Measurements from ENCODE around the gene UBR1. TPM values are rescaled to one million over a fixed set of nuclear protein-coding genes. Genes with fewer than 3 reads are reported as not detected.
A peak's percentile ranks its signal among the peaks of the same experiment; 100 is the strongest.
"Not testable (repeated sequence)": the region's sequence is repeated elsewhere in the genome, so short reads cannot be mapped to it uniquely, and the experiment has no call there.

The UBR1 gene
- total and polyA plus RNA-seq, 8 donors, result 24.3 to 31.5 (median 28.5) TPM

- peaks cover 0 to 88% of the 10 kb centered on the region in 2 donors for H3K36me3 ChIP-seq
- H3K4me3 ChIP-seq, result no peak overlapping the region
- no peaks in the 10 kb centered on the region for H3K9me3 ChIP-seq
- no peak overlapping the region for H3K27ac ChIP-seq
- ATAC-seq (no peak), DNase-seq (no peak)
- intact Hi-C loops (cut with DNase I), result no loop called here
- no peaks in the 10 kb centered on the region for H3K4me1 ChIP-seq
- H3K27me3 ChIP-seq, result no peaks in the 10 kb centered on the region
- TF ChIP-seq, protein P1, sequence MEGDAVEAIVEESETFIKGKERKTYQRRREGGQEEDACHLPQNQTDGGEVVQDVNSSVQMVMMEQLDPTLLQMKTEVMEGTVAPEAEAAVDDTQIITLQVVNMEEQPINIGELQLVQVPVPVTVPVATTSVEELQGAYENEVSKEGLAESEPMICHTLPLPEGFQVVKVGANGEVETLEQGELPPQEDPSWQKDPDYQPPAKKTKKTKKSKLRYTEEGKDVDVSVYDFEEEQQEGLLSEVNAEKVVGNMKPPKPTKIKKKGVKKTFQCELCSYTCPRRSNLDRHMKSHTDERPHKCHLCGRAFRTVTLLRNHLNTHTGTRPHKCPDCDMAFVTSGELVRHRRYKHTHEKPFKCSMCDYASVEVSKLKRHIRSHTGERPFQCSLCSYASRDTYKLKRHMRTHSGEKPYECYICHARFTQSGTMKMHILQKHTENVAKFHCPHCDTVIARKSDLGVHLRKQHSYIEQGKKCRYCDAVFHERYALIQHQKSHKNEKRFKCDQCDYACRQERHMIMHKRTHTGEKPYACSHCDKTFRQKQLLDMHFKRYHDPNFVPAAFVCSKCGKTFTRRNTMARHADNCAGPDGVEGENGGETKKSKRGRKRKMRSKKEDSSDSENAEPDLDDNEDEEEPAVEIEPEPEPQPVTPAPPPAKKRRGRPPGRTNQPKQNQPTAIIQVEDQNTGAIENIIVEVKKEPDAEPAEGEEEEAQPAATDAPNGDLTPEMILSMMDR (IDR thresholded peaks at IDR 0.05), result no peak
Observed at GRCh38 chr15:43006991-43007390, 98.8 kb downstream of the UBR1 start.

GRCh38 chr15:43004886-43005595, 100.8 kb downstream of the UBR1 start:
- H3K9me3 ChIP-seq; H3K27ac ChIP-seq; intact Hi-C loops (cut with DNase I); ATAC-seq; H3K27me3 ChIP-seq; H3K4me1 ChIP-seq; H3K4me3 ChIP-seq: not testable (repeated sequence)
- peak in 1 of 4 donors; percentile 57 for DNase-seq
- peaks cover 0 to 87% of the 10 kb centered on the region in 2 donors for H3K36me3 ChIP-seq

DNA sequence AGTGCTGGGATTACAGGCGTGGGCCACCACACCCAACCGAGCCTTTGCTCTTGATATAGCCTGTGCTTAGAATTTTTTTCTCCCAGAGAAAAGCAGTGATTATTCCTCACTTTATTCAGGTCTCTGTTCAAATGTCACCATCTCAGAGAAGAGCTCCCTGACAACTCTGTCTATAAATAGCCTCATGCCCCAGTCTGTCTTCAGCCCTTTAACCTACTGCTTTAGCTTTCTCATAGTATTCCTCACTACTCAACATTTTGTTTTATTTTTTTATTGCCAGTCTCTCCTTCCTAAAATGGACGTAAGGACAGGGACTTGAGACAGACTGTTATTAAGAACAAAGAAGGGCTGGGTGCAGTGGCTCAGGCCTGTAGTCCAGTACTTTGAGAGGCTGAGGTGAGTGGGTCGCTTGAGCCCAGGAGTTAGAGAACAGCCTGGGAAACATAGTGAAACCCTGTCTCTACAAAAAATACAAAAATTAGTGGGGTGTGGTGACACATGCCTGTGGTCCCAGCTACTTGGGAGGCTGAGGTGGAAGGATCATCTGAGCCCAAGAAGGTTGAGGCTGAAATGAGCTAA, 106.5 kb downstream of the UBR1 start:
- Histone ChIP-seq H3K27ac (no peak overlapping the region), H3K4me1 (no peaks in the 10 kb centered on the region), H3K27me3 (no peaks in the 10 kb centered on the region), H3K4me3 (no peak overlapping the region), H3K36me3 (peaks cover 2 to 80% of the 10 kb centered on the region in 2 donors), H3K9me3 (no peaks in the 10 kb centered on the region)
- ATAC-seq (no peak), DNase-seq (no peak)
- TF ChIP-seq, protein P1 (IDR thresholded peaks at IDR 0.05), result no peak
- intact Hi-C loops (cut with DNase I), result no loop called here

DNA sequence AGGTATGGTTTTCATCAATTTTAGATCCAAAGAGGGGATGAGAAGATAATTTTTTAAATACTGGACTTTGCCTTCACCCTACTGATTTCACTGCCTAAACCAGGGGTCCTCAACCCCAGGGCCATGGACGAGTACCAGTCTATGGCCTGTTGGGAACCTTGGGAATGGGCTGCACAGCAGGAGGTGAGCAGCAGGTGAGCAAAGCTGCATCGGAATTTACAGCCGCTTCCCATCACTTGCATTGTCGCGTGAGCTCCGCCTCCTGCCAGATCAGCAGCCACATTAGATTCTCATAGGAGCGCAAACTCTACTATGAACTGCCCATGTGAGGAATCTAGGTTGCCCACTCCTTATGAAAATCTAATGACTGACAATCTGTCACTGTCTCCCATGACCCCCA, 109.0 kb downstream of the UBR1 start:
- no peak overlapping the region for H3K27ac ChIP-seq
- H3K9me3 ChIP-seq, result no peaks in the 10 kb centered on the region
- H3K4me3 ChIP-seq, result no peak overlapping the region
- H3K36me3 ChIP-seq, result peaks cover 2 to 74% of the 10 kb centered on the region in 2 donors
- no peaks in the 10 kb centered on the region for H3K4me1 ChIP-seq
- DNase-seq (no peak), ATAC-seq (no peak)
- no peaks in the 10 kb centered on the region for H3K27me3 ChIP-seq
- intact Hi-C loops (cut with DNase I), result no loop called here
- TF ChIP-seq, protein P1 (IDR thresholded peaks at IDR 0.05), result no peak

DNA sequence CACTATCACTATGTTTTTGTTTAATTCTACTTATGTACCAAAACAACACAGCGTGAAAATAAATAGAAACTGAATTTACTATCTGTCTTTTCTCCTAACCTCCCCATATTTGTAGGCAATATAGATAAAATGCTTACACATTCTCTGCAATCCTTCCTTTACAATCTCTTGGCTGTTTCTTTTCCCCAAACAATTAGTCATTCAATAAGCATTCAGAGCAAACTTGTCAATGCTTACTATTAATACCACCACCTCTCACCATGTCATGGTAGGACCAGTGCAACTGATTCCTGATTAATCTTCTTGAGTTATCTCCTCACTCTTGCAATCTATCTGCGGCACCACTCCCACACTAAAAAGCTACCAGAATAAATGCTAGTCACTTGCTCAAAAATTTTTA, 111.3 kb downstream of the UBR1 start:
- ATAC-seq (no peak), DNase-seq (no peak)
- Histone ChIP-seq H3K36me3 (peaks cover 2 to 68% of the 10 kb centered on the region in 2 donors), H3K4me1 (no peaks in the 10 kb centered on the region), H3K27ac (no peak overlapping the region), H3K4me3 (no peak overlapping the region), H3K9me3 (no peaks in the 10 kb centered on the region), H3K27me3 (no peaks in the 10 kb centered on the region)
- intact Hi-C loops (cut with DNase I), result no loop called here
- TF ChIP-seq, protein P1 (IDR thresholded peaks at IDR 0.05), result no peak
